ENCODE measurements around the gene STN1. TPM values are rescaled to one million over a fixed set of nuclear protein-coding genes. Genes with fewer than 3 reads are reported as not detected.
A peak's percentile ranks its signal among the peaks of the same experiment; 100 is the strongest.

STN1 gene
- total and polyA plus RNA-seq, 3 donors from 2014 or later = 48.2 to 50.5 (median 50.1) TPM

DNA sequence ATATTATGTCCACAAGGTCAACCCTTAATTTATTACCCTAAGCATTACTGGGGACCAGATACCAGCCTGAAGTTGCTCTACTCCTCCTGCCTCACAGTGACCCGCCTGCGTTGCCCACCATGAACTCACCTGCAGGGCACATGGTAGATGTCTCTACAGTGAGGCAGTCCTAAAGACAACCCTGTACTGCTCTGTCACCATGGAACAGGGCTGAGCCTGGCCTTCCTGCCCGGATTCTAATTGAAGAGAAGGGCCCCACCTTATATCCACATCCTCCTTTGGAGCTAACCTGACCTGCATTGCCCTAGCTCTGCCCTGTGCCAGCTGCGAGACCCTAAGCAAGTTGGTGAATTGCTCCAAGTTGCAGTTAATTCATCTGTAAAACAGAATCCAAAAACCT is 66.7 kb downstream of the STN1 start:
- no peaks in the 10 kb centered on the region for H3K9me3 ChIP-seq
- WGBS, 2 donors = 76 to 89% methylated on average over 3 to 4 of the region's 4 CpGs
- no peak for TF ChIP-seq CTCF (IDR thresholded peaks at IDR 0.05)
- DNase-seq = no peak
- H3K4me1 ChIP-seq = peaks cover 43% of the 10 kb centered on the region
- intact Hi-C loops (cut with DNase I; ENCODE audit: low total_unique reads) = no loop called here
- H3K27me3 ChIP-seq = no peaks in the 10 kb centered on the region
- no peak overlapping the region for H3K27ac ChIP-seq
- no peak overlapping the region for H3K4me3 ChIP-seq
- no peaks in the 10 kb centered on the region for H3K36me3 ChIP-seq (ENCODE audit: low read depth, missing control alignments)

DNA sequence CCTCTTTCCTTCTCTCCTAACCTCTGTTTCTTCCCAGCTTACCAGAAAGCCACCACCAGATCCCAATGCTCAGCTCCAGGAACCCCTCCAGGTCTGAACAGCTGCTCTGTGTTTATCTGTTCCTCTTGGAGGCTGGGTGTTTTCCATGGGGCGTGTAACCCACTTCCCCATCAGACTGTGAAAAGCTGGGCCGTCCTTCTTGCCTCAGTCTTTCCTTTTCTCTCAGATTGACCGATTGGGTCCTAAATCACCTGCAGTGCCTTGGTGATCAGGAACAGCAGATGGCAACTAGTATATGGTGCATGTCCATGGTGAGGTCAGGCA is 67.5 kb downstream of the STN1 start:
- DNase-seq = peak; percentile 44
- no peak overlapping the region for H3K4me3 ChIP-seq
- H3K27me3 ChIP-seq = no peaks in the 10 kb centered on the region
- H3K4me1 ChIP-seq = peaks cover 43% of the 10 kb centered on the region
- H3K36me3 ChIP-seq (ENCODE audit: low read depth, missing control alignments) = no peaks in the 10 kb centered on the region
- 68 to 71% methylated on average over 3 of the region's 3 CpGs for WGBS, 2 donors
- TF ChIP-seq POLR2A (IDR thresholded peaks at IDR 0.05) (no peak), CTCF (IDR thresholded peaks at IDR 0.05) (no peak)
- intact Hi-C loops (cut with DNase I; ENCODE audit: low total_unique reads) = no loop called here
- H3K27ac ChIP-seq = peak overlapping the region in 1 of 2 donors; percentile 19
- no peaks in the 10 kb centered on the region for H3K9me3 ChIP-seq

GRCh38 chr10:103849880-103850571 is 68.0 kb downstream of the STN1 start:
- peaks cover 43% of the 10 kb centered on the region for H3K4me1 ChIP-seq
- DNase-seq = no peak
- H3K27ac ChIP-seq = peak overlapping the region in 1 of 2 donors; percentile 19
- WGBS, 2 donors = 46 to 51% methylated on average over 8 of the region's 8 CpGs
- no peaks in the 10 kb centered on the region for H3K27me3 ChIP-seq
- no peak overlapping the region for H3K4me3 ChIP-seq
- no peaks in the 10 kb centered on the region for H3K36me3 ChIP-seq (ENCODE audit: low read depth, missing control alignments)
- no peaks in the 10 kb centered on the region for H3K9me3 ChIP-seq
- TF ChIP-seq CTCF (IDR thresholded peaks at IDR 0.05) (no peak), POLR2A (IDR thresholded peaks at IDR 0.05) (no peak)
- intact Hi-C loops (cut with DNase I; ENCODE audit: low total_unique reads) = no loop called here

DNA sequence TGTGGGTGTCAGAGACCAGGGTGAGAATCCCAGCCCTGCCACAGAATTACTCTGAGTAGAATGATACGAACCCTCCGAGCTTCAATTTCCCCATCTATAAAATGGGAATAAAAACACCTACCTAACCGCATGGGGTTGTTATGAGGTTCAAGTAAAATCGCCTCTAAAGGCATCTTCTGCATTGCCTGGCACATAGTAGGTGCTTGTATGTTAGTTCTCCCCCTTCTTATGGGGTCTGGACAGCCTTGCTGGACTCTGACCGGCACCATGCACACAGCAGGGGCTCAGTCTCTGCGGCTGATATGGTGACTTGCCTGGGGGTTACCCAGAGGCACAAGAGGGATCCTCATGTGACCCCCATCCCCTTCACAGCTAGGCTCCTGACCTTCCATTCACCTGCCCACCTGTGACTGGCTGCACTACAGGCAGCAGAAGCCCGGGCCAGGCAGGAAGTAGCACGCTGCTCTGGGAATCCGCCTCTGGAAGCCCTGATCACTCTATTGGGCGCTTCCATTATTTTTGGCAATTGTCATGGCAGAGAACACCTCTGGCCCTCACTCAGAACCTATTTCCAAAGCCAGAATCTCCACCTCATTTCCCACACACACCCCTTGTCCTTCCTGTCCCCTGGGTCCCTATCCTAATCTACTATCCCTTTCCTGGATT is 68.6 kb downstream of the STN1 start:
- Histone ChIP-seq H3K9me3 (no peaks in the 10 kb centered on the region), H3K4me1 (peaks cover 40% of the 10 kb centered on the region), H3K27me3 (no peaks in the 10 kb centered on the region), H3K36me3 (ENCODE audit: low read depth, missing control alignments) (no peaks in the 10 kb centered on the region), H3K27ac (peak overlapping the region in 1 of 2 donors; percentile 19), H3K4me3 (no peak overlapping the region)
- WGBS, 2 donors = 90 to 95% methylated on average over 8 to 10 of the region's 10 CpGs
- TF ChIP-seq POLR2A (IDR thresholded peaks at IDR 0.05) (no peak), CTCF (IDR thresholded peaks at IDR 0.05) (no peak)
- no peak for DNase-seq
- intact Hi-C loops (cut with DNase I; ENCODE audit: low total_unique reads) = no loop called here

All from testis (tissue), 3 donors.